22Rv1 (cell line): ENCODE results near the gene EHMT2.
"Not testable (repeated sequence)": the region's sequence is repeated elsewhere in the genome, so short reads cannot be mapped to it uniquely, and the experiment has no call there.

Experiments used
- ZFX ChIP-seq: fragments of 450-650 bp; IDR thresholded peaks from 2 replicates; pipeline ENCODE4 v1.6.1; 2017; ENCODE audit warnings: antibody characterized with exemption, borderline replicate concordance
- TF ChIP-seq, protein P1 (sequence below): fragments of 450-650 bp; IDR thresholded peaks from 2 replicates; pipeline ENCODE4 v1.5.1; 2017; ENCODE audit warnings: mild to moderate bottlenecking

DNA sequence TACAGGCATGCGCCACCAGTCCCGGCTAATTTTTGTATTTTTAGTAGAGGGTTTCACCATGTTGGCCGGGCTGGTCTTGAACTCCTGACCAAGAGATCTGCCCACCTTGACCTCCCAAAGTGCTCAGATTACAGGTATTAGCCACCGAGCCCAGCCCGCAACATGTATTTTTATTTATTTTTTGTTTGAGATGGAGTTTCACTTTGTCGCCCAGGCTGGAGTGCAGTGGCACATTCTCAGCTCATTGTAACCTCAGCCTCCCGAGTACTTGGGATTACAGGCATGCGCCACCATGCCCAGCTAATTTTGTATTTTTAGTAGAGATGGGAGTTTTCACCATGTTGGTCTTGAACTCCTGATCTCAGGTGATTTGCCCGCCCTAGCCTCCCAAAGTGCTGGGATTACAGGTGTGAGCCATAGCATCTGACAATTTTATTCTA lies 59.4 kb downstream of the EHMT2 start:
- TF ChIP-seq, protein P1, sequence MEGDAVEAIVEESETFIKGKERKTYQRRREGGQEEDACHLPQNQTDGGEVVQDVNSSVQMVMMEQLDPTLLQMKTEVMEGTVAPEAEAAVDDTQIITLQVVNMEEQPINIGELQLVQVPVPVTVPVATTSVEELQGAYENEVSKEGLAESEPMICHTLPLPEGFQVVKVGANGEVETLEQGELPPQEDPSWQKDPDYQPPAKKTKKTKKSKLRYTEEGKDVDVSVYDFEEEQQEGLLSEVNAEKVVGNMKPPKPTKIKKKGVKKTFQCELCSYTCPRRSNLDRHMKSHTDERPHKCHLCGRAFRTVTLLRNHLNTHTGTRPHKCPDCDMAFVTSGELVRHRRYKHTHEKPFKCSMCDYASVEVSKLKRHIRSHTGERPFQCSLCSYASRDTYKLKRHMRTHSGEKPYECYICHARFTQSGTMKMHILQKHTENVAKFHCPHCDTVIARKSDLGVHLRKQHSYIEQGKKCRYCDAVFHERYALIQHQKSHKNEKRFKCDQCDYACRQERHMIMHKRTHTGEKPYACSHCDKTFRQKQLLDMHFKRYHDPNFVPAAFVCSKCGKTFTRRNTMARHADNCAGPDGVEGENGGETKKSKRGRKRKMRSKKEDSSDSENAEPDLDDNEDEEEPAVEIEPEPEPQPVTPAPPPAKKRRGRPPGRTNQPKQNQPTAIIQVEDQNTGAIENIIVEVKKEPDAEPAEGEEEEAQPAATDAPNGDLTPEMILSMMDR, result not testable (repeated sequence)
- TF ChIP-seq ZFX, result not testable (repeated sequence)
